ENCODE results near the gene JCAD.

JCAD gene

GRCh38 chr10:30047430-30047829, 12.0 kb downstream of the JCAD start:
- no peak for DNase-seq (ENCODE audit: low read depth, low spot score)

GRCh38 chr10:30046476-30046875, 12.9 kb downstream of the JCAD start:
- no peak for DNase-seq (ENCODE audit: low read depth, low spot score)

- DNase-seq (ENCODE audit: low read depth, low spot score): no peak
These were observed 13.4 kb downstream of the JCAD start for GRCh38 chr10:30045961-30046360.

- no peak for DNase-seq (ENCODE audit: low read depth, low spot score)
These were observed 15.7 kb downstream of the JCAD start for GRCh38 chr10:30043476-30044270.

GRCh38 chr10:30042820-30043219, 16.6 kb downstream of the JCAD start:
- no peak for DNase-seq (ENCODE audit: low read depth, low spot score)

GRCh38 chr10:30041196-30042105, 17.9 kb downstream of the JCAD start:
- no peak for DNase-seq (ENCODE audit: low read depth, low spot score)

GRCh38 chr10:30040597-30040996, 18.8 kb downstream of the JCAD start:
- no peak for DNase-seq (ENCODE audit: low read depth, low spot score)

GRCh38 chr10:30039988-30040387, 19.4 kb downstream of the JCAD start:
- no peak for DNase-seq (ENCODE audit: low read depth, low spot score)

GRCh38 chr10:30039567-30039966, 19.8 kb downstream of the JCAD start:
- DNase-seq (ENCODE audit: low read depth, low spot score): no peak

GRCh38 chr10:30038781-30039536, 20.4 kb downstream of the JCAD start:
- no peak for DNase-seq (ENCODE audit: low read depth, low spot score)

- no peak for DNase-seq (ENCODE audit: low read depth, low spot score)
These were observed 21.6 kb downstream of the JCAD start for GRCh38 chr10:30037620-30038336.

GRCh38 chr10:30036811-30037210, 22.6 kb downstream of the JCAD start:
- DNase-seq (ENCODE audit: low read depth, low spot score): no peak

GRCh38 chr10:30036341-30036740, 23.0 kb downstream of the JCAD start:
- no peak for DNase-seq (ENCODE audit: low read depth, low spot score)

GRCh38 chr10:30034433-30035137, 24.8 kb downstream of the JCAD start:
- no peak for DNase-seq (ENCODE audit: low read depth, low spot score)

- DNase-seq (ENCODE audit: low read depth, low spot score): no peak
These were observed 27.3 kb downstream of the JCAD start for GRCh38 chr10:30032125-30032524.

- DNase-seq (ENCODE audit: low read depth, low spot score): no peak
These were observed 29.5 kb downstream of the JCAD start for GRCh38 chr10:30029872-30030256.

GRCh38 chr10:30029164-30029871, 30.1 kb downstream of the JCAD start:
- no peak for DNase-seq (ENCODE audit: low read depth, low spot score)

GRCh38 chr10:30028738-30029030, 30.7 kb downstream of the JCAD start:
- DNase-seq (ENCODE audit: low read depth, low spot score): no peak

- DNase-seq (ENCODE audit: low read depth, low spot score): peak; percentile 62
These were observed 31.2 kb downstream of the JCAD start for GRCh38 chr10:30028006-30028737.
